GM18861 (cell line): ENCODE measurements around the gene CCDC142.
A peak's percentile ranks its signal among the peaks of the same experiment; 100 is the strongest.
"Not testable (repeated sequence)": the region's sequence is repeated elsewhere in the genome, so short reads cannot be mapped to it uniquely, and the experiment has no call there.

Source experiments
- ATAC-seq: cut with Tn5 transposase; IDR thresholded peaks from one replicate; pipeline ENCODE4 v1.9.1; 2021; ENCODE audit not compliant: unreplicated experiment

Gene CCDC142

GRCh38 chr2:74447230-74447999 lies 35.4 kb downstream of the CCDC142 start:
- ATAC-seq = no peak

- no peak for ATAC-seq
Observed at GRCh38 chr2:74444498-74445318, 38.1 kb downstream of the CCDC142 start.

DNA sequence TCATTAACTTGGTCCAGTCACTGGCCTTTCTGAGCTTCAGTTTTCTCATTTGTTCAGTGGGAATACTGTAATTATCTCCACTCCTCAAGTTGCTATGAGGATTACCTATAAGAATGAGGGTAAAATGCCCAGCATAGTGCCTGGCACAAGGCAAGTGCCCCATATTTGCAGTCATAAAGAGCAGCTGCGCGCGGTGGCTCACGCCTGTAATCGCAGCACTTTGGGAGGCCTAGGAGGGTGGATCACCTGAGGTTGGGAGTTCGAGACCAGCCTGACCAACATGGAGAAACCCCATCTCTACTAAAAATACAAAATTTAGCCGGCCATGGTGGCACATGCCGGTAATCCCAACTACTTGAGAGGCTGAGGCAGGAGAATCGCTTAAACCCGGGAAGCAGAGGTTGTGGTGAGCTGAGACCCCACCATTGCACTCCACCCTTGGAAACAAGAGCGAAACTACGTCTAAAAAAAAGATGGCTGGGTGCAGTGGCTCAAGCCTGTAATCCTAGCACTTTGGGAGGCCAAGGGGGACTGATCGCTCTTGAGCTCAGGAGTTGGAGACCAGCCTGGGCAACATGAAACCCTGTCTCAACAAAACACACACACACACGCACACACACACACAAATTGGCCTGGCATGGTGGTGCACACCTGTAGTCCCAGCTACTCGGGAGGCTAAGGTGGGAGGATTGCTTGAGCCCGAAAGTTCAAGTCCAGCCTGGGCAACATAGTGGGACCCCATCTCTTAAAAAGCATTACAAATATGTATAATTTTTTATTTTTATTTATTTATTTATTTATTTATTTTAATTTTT lies 40.1 kb downstream of the CCDC142 start:
- not testable (repeated sequence) for ATAC-seq

GRCh38 chr2:74441690-74442482 lies 40.9 kb downstream of the CCDC142 start, which contains the start of gene RTKN:
RTKN (minus strand) TSS chr2:74441937; CDS start chr2:74441816, 121 bp downstream.
- peak; percentile 34 for ATAC-seq

- no peak for ATAC-seq
Observed at GRCh38 chr2:74441170-74441689, 41.6 kb downstream of the CCDC142 start.

GRCh38 chr2:74440378-74441169 lies 42.2 kb downstream of the CCDC142 start:
- peak; percentile 80 for ATAC-seq

- no peak for ATAC-seq
Observed at GRCh38 chr2:74439803-74440377, 42.9 kb downstream of the CCDC142 start.

DNA sequence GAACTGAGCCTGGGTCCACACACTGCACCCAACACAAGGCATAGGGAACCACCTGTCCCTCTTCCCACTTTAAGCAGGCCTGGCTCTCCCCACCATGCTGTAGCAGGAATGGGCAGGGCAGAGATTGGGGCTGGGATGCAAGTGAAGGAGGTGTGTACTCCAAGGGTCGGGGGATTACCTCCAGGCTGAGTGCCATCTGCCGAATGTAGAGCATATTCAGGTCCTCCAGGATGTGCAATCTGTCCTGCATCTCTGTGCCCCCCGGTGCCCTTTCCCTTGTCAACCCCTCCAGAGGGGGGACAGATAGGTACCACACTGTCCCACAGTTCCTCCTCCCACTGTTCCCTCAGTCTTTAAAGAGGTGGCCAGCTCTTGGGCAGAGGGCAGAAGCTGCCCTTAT lies 43.4 kb downstream of the CCDC142 start:
- no peak for ATAC-seq

GRCh38 chr2:74438248-74438647 lies 44.5 kb downstream of the CCDC142 start:
- no peak for ATAC-seq

DNA sequence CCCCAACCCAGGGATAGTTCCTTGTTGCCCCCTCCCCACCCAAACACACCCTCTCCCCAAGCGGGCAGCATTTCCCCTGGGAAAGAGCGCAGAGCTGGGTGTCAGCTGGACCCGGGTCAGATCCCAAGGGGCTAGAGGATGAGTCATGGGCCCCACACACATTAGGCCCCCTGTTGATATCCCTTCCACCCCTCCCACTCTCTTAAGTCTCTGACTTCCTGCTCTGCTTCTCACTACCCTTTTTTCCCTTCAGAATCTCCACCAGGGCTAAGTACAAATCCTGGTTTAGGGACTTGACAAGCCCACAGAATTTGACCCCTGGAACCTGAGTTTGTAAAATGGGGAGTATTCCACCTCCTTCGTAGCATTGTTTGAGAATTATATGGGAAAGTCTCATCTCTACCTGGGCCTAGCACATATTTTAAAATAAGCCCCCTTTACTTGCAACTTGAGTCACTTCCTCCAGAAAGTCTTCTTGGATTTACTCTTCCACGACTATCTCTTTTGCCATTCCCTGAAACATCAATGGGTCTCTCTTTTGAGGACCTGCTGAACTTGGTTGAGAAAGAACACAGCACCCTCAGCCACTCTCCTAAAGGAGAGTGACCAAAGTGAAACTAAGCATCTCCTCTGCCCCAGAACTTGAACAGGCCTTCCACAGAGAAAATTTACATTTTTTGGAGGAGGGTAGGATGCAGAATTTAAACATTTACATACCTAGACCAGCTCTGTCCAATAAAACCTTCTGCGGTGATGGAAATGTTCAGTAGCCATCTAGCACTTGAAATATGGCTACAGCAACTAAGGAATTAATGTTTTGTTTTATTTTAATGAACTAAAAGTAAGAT lies 45.7 kb downstream of the CCDC142 start:
- no peak for ATAC-seq

DNA sequence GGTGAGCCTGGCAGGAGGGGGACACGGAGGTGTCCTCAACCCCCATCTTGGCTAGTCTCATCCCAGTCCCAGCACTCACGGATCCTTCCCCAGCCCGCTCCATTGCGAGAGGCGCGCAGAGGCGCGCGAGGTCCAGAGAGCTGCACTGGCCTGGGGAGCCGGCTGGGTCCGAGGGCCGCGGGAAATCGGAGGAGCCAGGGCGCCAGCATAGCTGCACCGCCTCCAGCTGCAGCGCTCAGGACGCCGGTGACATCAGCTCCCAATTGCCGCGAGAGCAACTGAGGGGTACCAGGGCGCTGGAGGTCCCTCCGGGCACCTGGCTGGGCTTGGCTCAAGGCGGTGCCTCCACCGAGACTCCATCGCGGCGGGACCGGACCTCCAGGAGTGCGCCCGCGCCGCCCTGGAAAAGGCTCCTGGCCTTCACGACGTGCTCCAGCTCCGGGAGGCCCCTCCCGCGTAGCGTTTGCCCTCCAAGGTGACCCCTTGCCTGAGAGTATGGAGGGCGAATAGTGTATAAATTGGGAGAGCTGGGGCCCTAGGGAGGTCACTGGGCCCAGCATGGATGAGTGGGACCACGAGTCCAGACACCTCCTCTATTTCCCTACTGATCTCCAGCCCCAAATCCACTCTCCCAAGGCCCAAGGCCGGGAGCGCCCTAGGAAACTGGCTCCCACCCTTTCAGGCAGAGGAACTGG lies 46.5 kb downstream of the CCDC142 start:
- no peak for ATAC-seq

- ATAC-seq = no peak
Observed at GRCh38 chr2:74430502-74430901, 52.3 kb downstream of the CCDC142 start.

- no peak for ATAC-seq
Observed at GRCh38 chr2:74429487-74430451, 53.0 kb downstream of the CCDC142 start.

GRCh38 chr2:74428675-74429074 lies 54.1 kb downstream of the CCDC142 start:
- ATAC-seq = no peak

DNA sequence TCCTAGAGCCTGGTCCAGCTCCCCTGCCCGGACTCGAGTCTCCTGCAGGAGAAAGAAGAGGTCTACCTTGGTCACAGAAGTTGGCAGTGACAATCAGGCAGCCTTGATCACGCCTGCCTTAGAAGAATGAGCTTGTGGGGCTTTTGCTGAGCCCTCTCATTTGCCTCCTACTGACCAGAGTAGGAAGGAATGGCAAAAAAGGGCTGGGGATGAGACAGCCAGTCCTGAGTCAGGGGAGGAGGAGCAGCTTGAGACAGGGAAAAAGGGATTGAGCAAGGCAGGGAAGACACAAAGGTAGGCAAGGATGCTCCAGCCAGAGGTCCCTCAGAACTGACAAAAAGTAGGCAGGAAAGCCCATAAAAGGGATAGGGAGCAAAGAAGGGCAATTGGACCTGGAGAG lies 55.2 kb downstream of the CCDC142 start:
- no peak for ATAC-seq

DNA sequence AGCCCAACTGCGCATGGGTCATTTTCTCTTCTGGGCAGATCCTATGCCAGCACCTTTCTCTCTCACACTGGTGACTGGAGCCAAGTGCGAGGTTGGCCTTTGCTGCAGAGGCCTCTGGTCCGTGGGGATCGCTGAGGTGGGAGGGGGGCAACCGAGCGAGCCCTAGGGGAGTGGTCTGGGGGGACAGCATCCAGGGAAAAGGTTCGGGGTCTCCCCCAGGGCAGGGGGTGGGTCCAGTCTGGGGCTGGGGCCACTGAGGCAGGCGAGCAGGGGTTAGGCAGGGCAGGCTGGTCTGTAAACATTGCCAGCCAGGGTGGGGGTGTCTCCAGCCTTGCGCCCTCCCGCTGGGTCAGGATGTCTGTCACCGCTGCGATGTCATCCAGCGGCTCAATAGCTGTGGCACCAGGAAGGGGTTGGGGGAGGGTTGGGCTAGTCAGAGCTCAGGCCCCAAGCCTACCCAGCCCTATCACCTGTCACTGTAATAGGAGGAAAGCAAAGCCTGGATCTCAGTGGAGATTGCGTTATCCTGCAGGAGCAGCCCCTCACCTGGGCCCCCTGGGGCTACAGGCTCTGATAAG lies 56.5 kb downstream of the CCDC142 start:
- ATAC-seq = no peak
